ENCODE data around the gene CENPN. TPM values are rescaled to one million over a fixed set of nuclear protein-coding genes. Genes with fewer than 3 reads are reported as not detected.

The CENPN gene
- polyA plus RNA-seq, 1 donor (not counting 4 experiments of a cell fraction or from before 2014, with no cell fraction given) = 29.2 TPM

DNA sequence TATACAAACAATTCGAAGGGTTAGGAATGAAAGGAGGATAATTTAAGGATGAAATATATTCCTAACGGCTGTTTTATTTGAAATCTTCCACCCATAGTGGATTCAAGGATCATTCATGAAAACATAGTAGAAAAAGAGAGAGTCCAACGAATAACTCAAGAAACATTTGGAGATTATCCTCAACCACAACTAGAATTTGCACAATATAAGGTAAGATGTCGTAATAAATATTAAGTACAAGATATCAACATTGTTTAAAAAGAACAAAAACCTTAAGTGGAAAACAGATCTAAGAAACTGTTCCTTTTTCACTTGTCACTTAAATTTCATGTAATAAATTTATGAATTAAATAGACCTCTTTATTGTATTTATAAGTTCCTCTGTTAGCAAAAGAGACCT is 19.4 kb downstream of the CENPN start:
- FAIRE-seq (no peak), DNase-seq (ENCODE audit: low read depth, low spot score) (no peak)
- H3K9ac ChIP-seq (ENCODE audit: control insufficient read depth, extremely low read depth, insufficient read depth, low read length) = no peak overlapping the region
- no peak overlapping the region for H2AFZ ChIP-seq (ENCODE audit: control insufficient read depth, low read length)
- no peak overlapping the region for H3K27ac ChIP-seq (ENCODE audit: control insufficient read depth, insufficient read depth, low read length)
- TF ChIP-seq, protein P1, sequence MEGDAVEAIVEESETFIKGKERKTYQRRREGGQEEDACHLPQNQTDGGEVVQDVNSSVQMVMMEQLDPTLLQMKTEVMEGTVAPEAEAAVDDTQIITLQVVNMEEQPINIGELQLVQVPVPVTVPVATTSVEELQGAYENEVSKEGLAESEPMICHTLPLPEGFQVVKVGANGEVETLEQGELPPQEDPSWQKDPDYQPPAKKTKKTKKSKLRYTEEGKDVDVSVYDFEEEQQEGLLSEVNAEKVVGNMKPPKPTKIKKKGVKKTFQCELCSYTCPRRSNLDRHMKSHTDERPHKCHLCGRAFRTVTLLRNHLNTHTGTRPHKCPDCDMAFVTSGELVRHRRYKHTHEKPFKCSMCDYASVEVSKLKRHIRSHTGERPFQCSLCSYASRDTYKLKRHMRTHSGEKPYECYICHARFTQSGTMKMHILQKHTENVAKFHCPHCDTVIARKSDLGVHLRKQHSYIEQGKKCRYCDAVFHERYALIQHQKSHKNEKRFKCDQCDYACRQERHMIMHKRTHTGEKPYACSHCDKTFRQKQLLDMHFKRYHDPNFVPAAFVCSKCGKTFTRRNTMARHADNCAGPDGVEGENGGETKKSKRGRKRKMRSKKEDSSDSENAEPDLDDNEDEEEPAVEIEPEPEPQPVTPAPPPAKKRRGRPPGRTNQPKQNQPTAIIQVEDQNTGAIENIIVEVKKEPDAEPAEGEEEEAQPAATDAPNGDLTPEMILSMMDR (optimal IDR thresholded peaks at IDR 0.05 in 1 of 3, IDR thresholded peaks at IDR 0.05 in 1 of 3, conservative IDR thresholded peaks at IDR 0.05 in 1 of 3; ENCODE audit: extremely low read depth in 1 of 3, insufficient read depth in 2 of 3, low read length in 3 of 3) = no peak
- TF ChIP-seq EZH2 (IDR thresholded peaks at IDR 0.05; ENCODE audit: low read length) = no peak
- H3K36me3 ChIP-seq (ENCODE audit: control insufficient read depth in 2 of 2, extremely low read depth in 1 of 2, insufficient read depth in 2 of 2, low read length in 2 of 2) = peaks cover 4 to 27% of the 10 kb centered on the region in 2 experiments
- H4K20me1 ChIP-seq (ENCODE audit: control insufficient read depth, extremely low read depth, insufficient read depth, low read length) = no peaks in the 10 kb centered on the region
- H3K9me1 ChIP-seq (ENCODE audit: control insufficient read depth, extremely low read depth, insufficient read depth, low read length) = no peaks in the 10 kb centered on the region
- no peaks in the 10 kb centered on the region for H3K79me2 ChIP-seq (ENCODE audit: control insufficient read depth, insufficient read depth, low read length)
- H3K9me3 ChIP-seq (ENCODE audit: control insufficient read depth, low read depth, low read length) = no peaks in the 10 kb centered on the region
- no peak overlapping the region for H3K4me3 ChIP-seq (ENCODE audit: control insufficient read depth in 2 of 3, extremely low read depth in 1 of 3, insufficient read depth in 2 of 3, low read depth in 1 of 3, low read length in 3 of 3)
- no peaks in the 10 kb centered on the region for H3K27me3 ChIP-seq (ENCODE audit: control insufficient read depth, extremely low read depth, insufficient read depth, low read length)
- dilution Hi-C loops (cut with MboI; ENCODE audit: extremely low pct_ligation_motif_present, low sequenced_read_pairs) = no loop called here
- H3K4me1 ChIP-seq (ENCODE audit: control insufficient read depth, extremely low read depth, insufficient read depth, low read length) = no peaks in the 10 kb centered on the region
- no peak overlapping the region for H3K4me2 ChIP-seq (ENCODE audit: control insufficient read depth, extremely low read depth, insufficient read depth, low read depth, low read length)

DNA sequence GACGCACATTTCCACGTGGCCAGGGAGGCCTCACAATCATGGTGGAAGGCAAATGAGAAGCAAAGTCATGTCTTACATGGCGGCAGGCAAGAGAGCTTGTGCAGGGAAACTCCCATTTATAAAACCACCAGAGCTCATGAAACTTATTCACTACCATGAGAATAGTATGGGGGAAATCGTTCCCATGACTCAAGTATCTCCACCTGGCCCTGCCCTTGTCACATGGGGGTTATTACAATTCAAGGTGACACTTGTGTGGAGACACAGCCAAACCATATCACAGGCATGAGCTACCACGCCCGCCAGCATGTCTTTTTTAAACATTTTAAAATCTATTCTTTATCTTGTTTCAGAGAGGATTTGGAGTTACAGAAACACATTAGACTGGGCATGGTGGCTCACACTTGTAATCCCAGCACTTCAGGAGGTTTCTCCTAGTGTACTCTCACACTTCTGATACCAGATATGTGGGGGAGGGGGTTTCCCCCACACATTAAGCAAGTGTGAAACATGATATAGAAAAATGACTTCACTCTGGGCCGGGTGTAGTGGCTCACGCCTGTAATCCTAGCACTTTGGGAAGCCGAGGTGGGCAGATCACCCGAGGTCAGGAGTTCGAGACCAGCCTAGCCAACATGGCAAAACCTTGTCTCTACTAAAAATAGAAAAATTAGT is 23.1 kb downstream of the CENPN start:
- H3K4me3 ChIP-seq (ENCODE audit: control insufficient read depth in 2 of 3, extremely low read depth in 1 of 3, insufficient read depth in 2 of 3, low read depth in 1 of 3, low read length in 3 of 3) = no peak overlapping the region
- no peaks in the 10 kb centered on the region for H3K9me3 ChIP-seq (ENCODE audit: control insufficient read depth, low read depth, low read length)
- H4K20me1 ChIP-seq (ENCODE audit: control insufficient read depth, extremely low read depth, insufficient read depth, low read length) = no peaks in the 10 kb centered on the region
- H3K9ac ChIP-seq (ENCODE audit: control insufficient read depth, extremely low read depth, insufficient read depth, low read length) = no peak overlapping the region
- H3K27ac ChIP-seq (ENCODE audit: control insufficient read depth, insufficient read depth, low read length) = no peak overlapping the region
- TF ChIP-seq, protein P1 (optimal IDR thresholded peaks at IDR 0.05 in 1 of 3, IDR thresholded peaks at IDR 0.05 in 1 of 3, conservative IDR thresholded peaks at IDR 0.05 in 1 of 3; ENCODE audit: extremely low read depth in 1 of 3, insufficient read depth in 2 of 3, low read length in 3 of 3) = no peak
- no peak for TF ChIP-seq EZH2 (IDR thresholded peaks at IDR 0.05; ENCODE audit: low read length)
- H3K4me1 ChIP-seq (ENCODE audit: control insufficient read depth, extremely low read depth, insufficient read depth, low read length) = no peaks in the 10 kb centered on the region
- no peak for DNase-seq (ENCODE audit: low read depth, low spot score)
- H3K36me3 ChIP-seq (ENCODE audit: control insufficient read depth in 2 of 2, extremely low read depth in 1 of 2, insufficient read depth in 2 of 2, low read length in 2 of 2) = peaks cover 2 to 9% of the 10 kb centered on the region in 2 experiments
- H3K9me1 ChIP-seq (ENCODE audit: control insufficient read depth, extremely low read depth, insufficient read depth, low read length) = no peaks in the 10 kb centered on the region
- no peak for FAIRE-seq
- no peaks in the 10 kb centered on the region for H3K27me3 ChIP-seq (ENCODE audit: control insufficient read depth, extremely low read depth, insufficient read depth, low read length)
- no peaks in the 10 kb centered on the region for H3K79me2 ChIP-seq (ENCODE audit: control insufficient read depth, insufficient read depth, low read length)
- dilution Hi-C loops (cut with MboI; ENCODE audit: extremely low pct_ligation_motif_present, low sequenced_read_pairs) = no loop called here
- no peak overlapping the region for H3K4me2 ChIP-seq (ENCODE audit: control insufficient read depth, extremely low read depth, insufficient read depth, low read depth, low read length)
- no peak overlapping the region for H2AFZ ChIP-seq (ENCODE audit: control insufficient read depth, low read length)

All from keratinocyte (primary cell).